ENCODE measurements around the gene DNAAF5.

Gene DNAAF5

DNA sequence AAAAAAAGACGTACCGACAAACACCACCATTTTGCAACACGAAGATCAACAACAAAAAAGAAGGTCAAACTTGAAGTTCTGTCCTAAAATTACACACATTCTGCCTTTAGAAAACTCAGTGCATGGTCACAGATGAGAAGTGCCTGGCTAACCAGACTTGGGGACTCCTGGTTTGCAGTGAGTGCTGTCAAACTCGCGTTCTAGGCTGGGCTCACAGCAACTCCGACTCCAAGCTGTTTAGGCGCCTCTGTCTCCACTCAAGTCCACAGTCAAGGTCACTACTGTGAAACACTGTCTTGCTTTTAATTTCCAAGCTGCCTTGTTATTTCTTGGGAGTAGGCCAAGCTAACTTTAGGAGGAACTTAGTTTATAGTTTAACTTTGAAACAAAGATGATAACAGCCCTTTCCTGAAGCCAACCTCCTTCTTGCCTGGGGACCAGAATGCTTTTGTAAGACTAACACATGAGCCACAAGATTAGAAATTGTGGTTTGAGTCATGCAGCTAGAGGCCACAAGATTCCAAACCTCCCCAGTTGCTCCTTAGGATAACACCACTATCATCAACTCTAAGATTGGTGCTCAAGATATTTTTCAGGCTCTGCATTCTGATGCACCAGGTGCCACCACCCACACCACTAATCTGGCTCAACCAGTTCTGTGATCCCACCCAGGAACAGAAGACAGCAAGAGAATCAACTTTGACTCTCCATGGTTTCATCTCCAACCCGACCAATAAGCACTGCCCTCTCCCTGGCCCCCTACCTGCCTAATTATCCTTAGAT is 1.1 kb upstream of the DNAAF5 start:
- TF ChIP-seq EP300 (IDR thresholded peaks at IDR 0.05; ENCODE audit: borderline replicate concordance) = no peak
- no peak for TF ChIP-seq USF1 (IDR thresholded peaks at IDR 0.05)
- TF ChIP-seq REST (IDR thresholded peaks at IDR 0.05; ENCODE audit: low read depth) = no peak
- no peak for TF ChIP-seq CREB1 (IDR thresholded peaks at IDR 0.05; ENCODE audit: low read depth)
- TF ChIP-seq TAF1 (IDR thresholded peaks at IDR 0.05; ENCODE audit: low read depth) = no peak
- no peak for TF ChIP-seq YY1 (IDR thresholded peaks at IDR 0.05; ENCODE audit: low read depth)
- no peak for TF ChIP-seq ZBTB7A (IDR thresholded peaks at IDR 0.05; ENCODE audit: low read depth)
- no peak for TF ChIP-seq FOXM1 (IDR thresholded peaks at IDR 0.05; ENCODE audit: borderline replicate concordance, low read depth)
- TF ChIP-seq CEBPB (IDR thresholded peaks at IDR 0.05) = no peak
- no peak for TF ChIP-seq RAD21 (IDR thresholded peaks at IDR 0.05; ENCODE audit: low read depth)
- TF ChIP-seq MAX (IDR thresholded peaks at IDR 0.05) = no peak
- TF ChIP-seq EGR1 (IDR thresholded peaks at IDR 0.05) = no peak
- TF ChIP-seq TEAD4 (IDR thresholded peaks at IDR 0.05) = no peak
- no peak for TF ChIP-seq TCF12 (IDR thresholded peaks at IDR 0.05; ENCODE audit: low read depth)
- no peak for TF ChIP-seq NFIC (IDR thresholded peaks at IDR 0.05)

DNA sequence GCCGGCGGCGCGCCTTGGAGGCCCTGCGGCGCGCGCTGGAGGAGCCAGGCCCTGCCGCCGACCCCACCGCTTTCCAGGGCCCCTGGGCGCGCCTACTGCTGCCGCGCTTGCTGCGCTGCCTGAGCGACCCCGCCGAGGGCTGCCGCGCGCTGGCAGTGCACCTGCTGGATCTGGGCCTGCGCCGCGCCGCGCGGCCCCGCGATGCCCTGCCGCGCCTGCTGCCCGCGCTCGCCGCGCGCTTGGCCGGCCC is 280 bp downstream of the DNAAF5 start:
- TF ChIP-seq ZBTB7A (IDR thresholded peaks at IDR 0.05; ENCODE audit: low read depth) (no peak), YY1 (IDR thresholded peaks at IDR 0.05; ENCODE audit: low read depth) (no peak), MAX (IDR thresholded peaks at IDR 0.05) (no peak), FOXM1 (IDR thresholded peaks at IDR 0.05; ENCODE audit: borderline replicate concordance, low read depth) (no peak), TAF1 (IDR thresholded peaks at IDR 0.05; ENCODE audit: low read depth) (no peak), CEBPB (IDR thresholded peaks at IDR 0.05) (no peak), RAD21 (IDR thresholded peaks at IDR 0.05; ENCODE audit: low read depth) (no peak), EGR1 (IDR thresholded peaks at IDR 0.05) (no peak), TCF12 (IDR thresholded peaks at IDR 0.05; ENCODE audit: low read depth) (no peak), TEAD4 (IDR thresholded peaks at IDR 0.05) (no peak), NFIC (IDR thresholded peaks at IDR 0.05) (no peak), EP300 (IDR thresholded peaks at IDR 0.05; ENCODE audit: borderline replicate concordance) (no peak)

DNA sequence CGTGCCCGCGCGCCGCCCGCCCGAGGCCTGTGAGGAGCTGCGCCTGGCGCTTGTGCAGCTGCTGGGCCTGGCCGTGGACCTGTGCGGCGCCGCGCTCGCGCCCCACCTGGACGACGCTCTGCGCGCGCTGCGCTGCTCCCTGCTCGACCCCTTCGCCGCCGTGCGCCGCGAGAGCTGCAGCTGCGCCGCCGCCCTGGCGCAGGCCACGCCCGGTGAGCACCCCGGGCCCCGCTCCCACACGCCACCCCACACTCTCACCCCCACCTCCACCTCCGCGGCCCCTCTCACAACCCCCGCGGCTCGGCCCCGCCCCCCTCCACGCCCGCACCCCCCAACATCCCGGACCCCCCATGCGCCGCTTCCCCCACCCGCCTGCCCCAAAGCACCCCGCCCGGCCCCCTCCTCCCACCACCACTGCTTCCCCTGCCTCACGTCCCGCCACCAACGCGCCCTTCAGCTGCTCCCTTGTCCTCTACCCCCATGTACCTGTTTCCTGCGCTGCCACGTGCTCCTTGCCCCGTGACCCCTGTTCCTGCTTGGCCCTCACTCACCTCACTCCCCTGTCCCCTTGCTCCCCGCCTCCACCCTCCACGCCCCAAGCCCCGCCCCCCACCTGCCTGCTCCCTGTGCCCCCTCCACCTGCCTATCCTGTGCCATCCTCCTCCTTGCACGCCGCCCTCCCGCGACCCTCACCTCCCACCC is 756 bp downstream of the DNAAF5 start, which contains the start of gene PRKAR1B:
TSS of gene PRKAR1B (minus strand) at position 178 of the 702 bp plus-strand sequence. CDS start 15,776 bp downstream, outside the sequence.
- TF ChIP-seq ZBTB7A (IDR thresholded peaks at IDR 0.05; ENCODE audit: low read depth) (no peak), TEAD4 (IDR thresholded peaks at IDR 0.05) (no peak), CREB1 (IDR thresholded peaks at IDR 0.05; ENCODE audit: low read depth) (no peak), MAX (IDR thresholded peaks at IDR 0.05) (peak; percentile 76), NFIC (IDR thresholded peaks at IDR 0.05) (no peak), USF1 (IDR thresholded peaks at IDR 0.05) (peak; percentile 75)

DNA sequence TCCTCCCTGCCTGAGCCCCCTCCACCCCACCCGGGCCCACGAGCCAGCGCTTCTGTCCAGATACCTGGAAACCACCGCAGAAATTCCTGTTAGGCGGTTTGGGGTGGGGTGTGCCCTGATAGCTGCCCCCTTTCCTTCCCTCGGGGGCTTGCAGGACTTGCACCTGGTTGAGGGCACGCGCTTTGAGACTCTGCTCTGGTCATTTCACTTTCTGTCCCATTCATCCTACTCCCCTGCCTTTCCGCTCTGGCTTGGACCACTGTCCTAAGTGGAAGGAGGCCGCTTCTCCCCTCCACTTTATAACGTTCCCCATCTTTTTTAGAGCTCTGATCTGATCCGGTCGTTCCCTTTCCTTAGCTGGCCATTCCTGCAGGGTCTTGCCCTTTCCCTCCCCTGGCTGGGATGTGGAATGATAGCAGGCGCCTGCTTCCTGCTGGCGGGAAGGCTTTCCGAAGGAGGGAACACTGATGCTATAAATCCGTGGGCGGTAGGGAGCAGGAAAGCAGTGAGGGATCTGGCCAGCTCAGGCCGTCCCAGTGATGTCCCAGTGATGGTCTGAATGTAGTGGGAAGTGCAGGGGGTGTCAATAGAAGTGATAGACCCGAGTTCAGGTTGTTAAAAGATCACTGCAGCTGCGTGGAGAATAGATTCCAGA is 1.4 kb downstream of the DNAAF5 start:
- TF ChIP-seq RAD21 (IDR thresholded peaks at IDR 0.05; ENCODE audit: low read depth) (no peak), MAX (IDR thresholded peaks at IDR 0.05) (no peak), YY1 (IDR thresholded peaks at IDR 0.05; ENCODE audit: low read depth) (no peak), FOXM1 (IDR thresholded peaks at IDR 0.05; ENCODE audit: borderline replicate concordance, low read depth) (no peak), CEBPB (IDR thresholded peaks at IDR 0.05) (no peak), REST (IDR thresholded peaks at IDR 0.05; ENCODE audit: low read depth) (no peak), EP300 (IDR thresholded peaks at IDR 0.05; ENCODE audit: borderline replicate concordance) (no peak), TCF12 (IDR thresholded peaks at IDR 0.05; ENCODE audit: low read depth) (no peak), TAF1 (IDR thresholded peaks at IDR 0.05; ENCODE audit: low read depth) (no peak), TEAD4 (IDR thresholded peaks at IDR 0.05) (no peak), ZBTB7A (IDR thresholded peaks at IDR 0.05; ENCODE audit: low read depth) (no peak), NFIC (IDR thresholded peaks at IDR 0.05) (no peak), USF1 (IDR thresholded peaks at IDR 0.05) (no peak), EGR1 (IDR thresholded peaks at IDR 0.05) (no peak)
